HFF-Myc (cell line): Measurements from ENCODE around the gene HCST.
"Not testable (repeated sequence)": the region's sequence is repeated elsewhere in the genome, so short reads cannot be mapped to it uniquely, and the experiment has no call there.

ENCODE experiments used
- DNase-seq: peaks from one replicate; pipeline ENCODE4 v3.0.0-alpha.2; 2011; ENCODE audit warnings: low read depth; ENCODE audit errors: extremely low read depth
- H3K4me3 ChIP-seq: replicated peaks from 2 replicates; pipeline ENCODE4 v1.5.1; 2011; ENCODE audit warnings: low read depth, mild to moderate bottlenecking, control low read depth, low read length
- CTCF ChIP-seq: IDR thresholded peaks from 2 replicates; pipeline ENCODE4 v1.5.1; 2012; ENCODE audit warnings: mild to moderate bottlenecking, low read depth, low read length, control low read depth; ENCODE audit errors: missing control alignments

The HCST gene

GRCh38 chr19:35889370-35890112, 12.8 kb upstream of the HCST start:
- no peak overlapping the region for H3K4me3 ChIP-seq
- TF ChIP-seq CTCF = no peak
- no peak for DNase-seq

GRCh38 chr19:35890113-35890650, 12.1 kb upstream of the HCST start:
- H3K4me3 ChIP-seq = no peak overlapping the region
- DNase-seq = no peak
- no peak for TF ChIP-seq CTCF

GRCh38 chr19:35891819-35892218, 10.5 kb upstream of the HCST start:
- H3K4me3 ChIP-seq, DNase-seq: not testable (repeated sequence)

GRCh38 chr19:35894342-35894741, 8.0 kb upstream of the HCST start:
- no peak for TF ChIP-seq CTCF
- DNase-seq = no peak

GRCh38 chr19:35895911-35896642, 6.3 kb upstream of the HCST start:
- H3K4me3 ChIP-seq = no peak overlapping the region
- DNase-seq = no peak

More at GRCh38 chr19:35894342-35894741, 8.0 kb upstream of the HCST start:
- no peak overlapping the region for H3K4me3 ChIP-seq

GRCh38 chr19:35896643-35897040, 5.7 kb upstream of the HCST start:
- no peak overlapping the region for H3K4me3 ChIP-seq
- DNase-seq = no peak
- no peak for TF ChIP-seq CTCF

More at GRCh38 chr19:35895911-35896642, 6.3 kb upstream of the HCST start:
- TF ChIP-seq CTCF = no peak
